BLaER1 treated with 17β-estradiol and CSF1 and Interleukin-3, amounts not matched to agents 10 nM and 100 nM (cell line): Measurements from ENCODE around the gene CSNK2B.

ENCODE experiments used
- H3K27ac ChIP-seq, 11 experiments: shearing (Covaris generic); formaldehyde crosslinking; 2 replicates each; pipeline ENCODE4 v1.8.1; 2022
- H3K27me3 ChIP-seq, 11 experiments: shearing (Covaris generic); formaldehyde crosslinking; 2 replicates each; pipeline ENCODE4 v1.8.1; 2022
- H3K36me3 ChIP-seq, 11 experiments: shearing (Covaris generic); formaldehyde crosslinking; 2 replicates each; pipeline ENCODE4 v1.8.1; 2022
- H3K4me1 ChIP-seq, 10 experiments: shearing (Covaris generic); formaldehyde crosslinking; 2 replicates each; pipeline ENCODE4 v1.8.1; 2022
- H3K4me2 ChIP-seq, 11 experiments: shearing (Covaris generic); formaldehyde crosslinking; 2 replicates each; pipeline ENCODE4 v1.8.1; 2022
- H3K4me3 ChIP-seq, 10 experiments: shearing (Covaris generic); formaldehyde crosslinking; 2 replicates each; pipeline ENCODE4 v1.8.1; 2022
- H3K9ac ChIP-seq, 11 experiments: shearing (Covaris generic); formaldehyde crosslinking; 2 replicates each; pipeline ENCODE4 v1.8.1; 2022
- H3K9me3 ChIP-seq, 11 experiments: shearing (Covaris generic); formaldehyde crosslinking; replicated peaks in 1 of 11; 2 replicates each; pipeline ENCODE4 v1.8.1; 2022
- H4K20me1 ChIP-seq, 11 experiments: shearing (Covaris generic); formaldehyde crosslinking; 2 replicates each; pipeline ENCODE4 v1.8.1; 2022
- Cebpa-rat ChIP-seq, 11 experiments: shearing (Covaris generic); IDR thresholded peaks; 2 replicates each; pipeline ENCODE4 v1.8.1; 2022

Gene CSNK2B

DNA sequence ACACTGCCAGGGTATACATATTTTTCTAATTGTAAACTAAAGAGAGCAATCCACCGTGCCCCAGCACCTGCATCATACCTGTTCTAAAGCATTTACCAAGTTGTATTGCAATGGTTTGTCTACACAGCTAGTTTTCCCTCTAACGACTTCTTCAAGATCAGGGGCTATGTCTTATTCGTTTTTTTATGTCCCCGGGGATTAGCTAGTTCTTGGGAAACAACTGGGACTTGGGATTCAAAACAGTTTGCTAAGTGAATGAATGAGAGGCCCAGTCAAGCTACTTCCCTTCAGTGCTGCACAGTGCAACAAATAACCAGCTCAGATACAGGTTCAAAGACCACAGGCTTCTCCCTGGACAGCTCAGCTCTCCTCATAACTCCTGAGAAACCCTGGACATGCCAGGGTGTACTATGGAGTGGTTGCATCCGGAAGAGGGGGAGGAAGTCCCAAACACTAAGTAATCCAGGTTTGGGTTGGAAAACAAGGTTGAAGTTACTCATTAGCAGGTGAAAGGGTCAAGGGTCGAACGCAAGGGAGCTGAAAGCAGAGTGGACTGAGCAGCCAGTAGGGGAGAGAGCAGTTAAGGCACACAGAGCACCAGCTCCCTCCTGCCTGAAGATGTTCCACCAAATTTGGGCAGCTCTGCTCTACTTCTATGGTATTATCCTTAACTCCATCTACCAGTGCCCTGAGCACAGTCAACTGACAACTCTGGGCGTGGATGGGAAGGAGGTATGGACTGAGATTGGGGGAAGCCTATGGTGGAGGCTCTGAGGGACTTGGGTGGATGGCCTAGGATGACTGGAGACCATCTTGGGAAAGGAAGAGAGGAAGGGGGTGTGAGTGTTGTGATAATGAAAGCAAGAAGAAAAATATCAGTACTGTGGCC is 10.3 kb upstream of the CSNK2B start, which contains the start of gene APOM:
Gene APOM, plus strand, starts transcription at position 546 of the 889 bp plus-strand sequence. Its CDS starts 73 bp downstream, at position 619.
- no peaks in the 10 kb centered on the region for H3K9me3 ChIP-seq
- peaks cover 15 to 36% (median 29%) of the 10 kb centered on the region in 11 experiments; a peak in 17 of 22 replicates for H4K20me1 ChIP-seq
- H3K27me3 ChIP-seq: no peaks in the 10 kb centered on the region
- peak within 1 kb of the TSS in 2 of 11 experiments; percentile 2 to 28; a peak in 2 of 22 replicates for H3K9ac ChIP-seq
- H3K36me3 ChIP-seq: peaks cover 14 to 49% (median 29%) of the 10 kb centered on the region in 11 experiments; a peak in 21 of 22 replicates
- H3K4me1 ChIP-seq: peaks cover 52 to 73% (median 60%) of the 10 kb centered on the region in 10 experiments
- peak within 1 kb of the TSS in 3 of 11 experiments; percentile 5 to 99 (median 15); a peak in 6 of 22 replicates for H3K4me2 ChIP-seq
- no peak within 1 kb of the TSS for H3K4me3 ChIP-seq
- H3K27ac ChIP-seq: no peak within 1 kb of the TSS
- TF ChIP-seq Cebpa-rat (IDR thresholded peaks at IDR 0.05): no peak

DNA sequence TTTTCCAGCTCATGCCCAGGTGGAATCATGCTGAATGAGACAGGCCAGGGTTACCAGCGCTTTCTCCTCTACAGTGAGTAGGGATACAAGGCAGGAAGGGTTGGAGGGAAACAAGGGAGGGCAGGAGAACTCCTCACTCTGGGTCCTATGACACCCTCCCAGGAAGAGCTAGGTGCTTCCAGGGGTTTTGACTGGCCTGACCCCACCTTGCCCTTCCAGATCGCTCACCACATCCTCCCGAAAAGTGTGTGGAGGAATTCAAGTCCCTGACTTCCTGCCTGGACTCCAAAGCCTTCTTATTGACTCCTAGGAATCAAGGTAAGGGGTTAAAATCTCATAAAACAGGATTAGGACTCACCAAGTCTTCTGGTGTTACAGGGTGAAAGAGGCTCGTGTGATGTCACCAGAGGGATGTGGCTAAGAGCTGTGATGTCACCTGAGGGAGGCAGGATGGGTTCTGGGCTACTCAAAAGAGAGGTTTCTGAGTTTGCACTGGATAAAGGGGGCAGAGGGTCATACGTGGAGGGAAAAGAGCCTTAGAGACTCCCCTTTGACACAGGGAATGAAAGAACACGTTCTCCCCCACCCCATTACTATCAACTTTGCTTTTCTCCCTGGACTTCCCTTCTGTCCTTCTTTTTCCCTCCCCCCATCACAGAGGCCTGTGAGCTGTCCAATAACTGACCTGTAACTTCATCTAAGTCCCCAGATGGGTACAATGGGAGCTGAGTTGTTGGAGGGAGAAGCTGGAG is 8.3 kb upstream of the CSNK2B start:
- H3K4me3 ChIP-seq: peak overlapping the region in 5 of 10 experiments; percentile 75 to 91 (median 81); a peak in 3 of 20 replicates
- no peak for TF ChIP-seq Cebpa-rat (IDR thresholded peaks at IDR 0.05)

DNA sequence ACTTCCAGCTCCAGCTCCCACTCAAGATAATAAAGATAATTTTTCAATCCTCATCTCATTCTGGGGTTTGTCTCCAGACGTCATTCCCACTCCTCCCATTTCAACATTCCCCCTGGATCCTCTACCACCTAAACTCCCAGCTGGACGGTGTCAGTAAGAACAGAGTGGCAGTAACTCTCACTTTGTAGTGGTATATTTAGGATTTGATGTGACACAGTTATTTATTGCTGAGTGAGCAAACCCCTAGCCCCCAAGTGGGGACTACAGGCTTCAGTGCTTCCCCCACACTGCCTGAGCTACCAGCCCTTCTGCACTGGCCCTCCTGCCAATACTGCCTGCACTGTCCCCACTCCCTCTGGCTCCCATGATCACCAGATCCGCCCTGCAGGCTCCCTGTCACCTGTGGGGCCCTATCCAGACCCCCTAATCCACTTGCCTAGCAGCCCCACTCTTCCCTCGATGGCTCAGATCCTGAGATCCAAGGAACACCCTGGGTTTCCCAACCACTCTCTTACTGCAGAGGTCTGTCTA is 7.7 kb upstream of the CSNK2B start:
- Histone ChIP-seq H3K36me3 (peaks cover 18 to 59% (median 32%) of the 10 kb centered on the region in 11 experiments; a peak in 20 of 22 replicates), H3K9ac (peak overlapping the region in 10 of 11 experiments; percentile 85 to 95 (median 91); a peak in 18 of 22 replicates), H3K4me1 (peaks cover 64 to 85% (median 72%) of the 10 kb centered on the region in 10 experiments), H3K4me2 (peak overlapping the region; percentile 96 to 100 (median 99)), H4K20me1 (peaks cover 5 to 35% (median 20%) of the 10 kb centered on the region in 11 experiments; a peak in 14 of 22 replicates), H3K4me3 (peak overlapping the region in 8 of 10 experiments; percentile 75 to 91 (median 80); a peak in 13 of 20 replicates), H3K27me3 (no peaks in the 10 kb centered on the region), H3K27ac (peak overlapping the region in 3 of 11 experiments; percentile 19 to 87 (median 32); a peak in 4 of 22 replicates), H3K9me3 (no peaks in the 10 kb centered on the region)
- TF ChIP-seq Cebpa-rat (IDR thresholded peaks at IDR 0.05): no peak

More for the DNA sequence above, 8.3 kb upstream of the CSNK2B start:
- Histone ChIP-seq H4K20me1 (peaks cover 5 to 35% (median 20%) of the 10 kb centered on the region in 11 experiments; a peak in 14 of 22 replicates), H3K27ac (peak overlapping the region in 2 of 11 experiments; percentile 1 to 32; a peak in 2 of 22 replicates), H3K9ac (peak overlapping the region in 7 of 11 experiments; percentile 85 to 95 (median 91); a peak in 11 of 22 replicates), H3K4me2 (peak overlapping the region; percentile 96 to 100 (median 99)), H3K9me3 (no peaks in the 10 kb centered on the region), H3K36me3 (peaks cover 18 to 53% (median 32%) of the 10 kb centered on the region in 11 experiments; a peak in 20 of 22 replicates), H3K27me3 (no peaks in the 10 kb centered on the region), H3K4me1 (peaks cover 60 to 81% (median 68%) of the 10 kb centered on the region in 10 experiments)

DNA sequence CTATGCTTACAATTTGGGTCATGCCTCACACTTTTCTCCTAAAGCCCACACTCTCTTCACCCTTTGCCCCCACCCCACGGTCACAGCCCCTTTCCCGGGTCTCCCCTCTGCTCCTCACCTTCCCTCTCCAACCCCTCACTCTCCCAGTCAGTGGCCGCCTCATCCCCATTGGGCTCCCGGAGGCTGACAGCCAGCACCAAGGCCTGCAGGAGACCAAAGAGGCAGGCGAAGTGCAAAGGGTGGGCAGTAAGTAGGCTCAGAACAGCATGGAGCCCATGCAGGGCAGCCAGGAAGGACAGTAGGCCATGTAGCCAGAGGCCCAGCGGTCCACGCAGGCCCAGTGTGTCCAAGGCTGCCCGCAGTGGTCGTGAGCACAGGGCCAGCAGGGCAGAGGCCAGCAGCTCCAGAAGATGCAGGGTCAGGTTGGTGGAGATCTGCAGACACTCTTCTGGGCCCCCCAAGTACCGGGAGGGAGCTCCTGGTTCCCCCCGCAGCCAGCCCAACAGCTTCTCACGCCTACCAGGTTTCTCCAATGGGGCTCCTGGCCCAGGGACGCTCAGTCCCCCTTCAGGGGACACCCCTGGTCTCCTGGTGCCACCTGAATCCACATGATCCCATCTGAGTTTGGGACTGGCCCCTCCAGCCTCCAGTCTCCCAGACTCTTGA is 6.8 kb upstream of the CSNK2B start:
- H3K4me1 ChIP-seq: peaks cover 67 to 86% (median 73%) of the 10 kb centered on the region in 10 experiments
- no peak for TF ChIP-seq Cebpa-rat (IDR thresholded peaks at IDR 0.05)
- H3K9me3 ChIP-seq: no peaks in the 10 kb centered on the region
- no peaks in the 10 kb centered on the region for H3K27me3 ChIP-seq
- peak overlapping the region in 10 of 11 experiments; percentile 75 to 94 (median 87); a peak in 17 of 22 replicates for H3K27ac ChIP-seq
- H4K20me1 ChIP-seq: peaks cover 5 to 35% (median 20%) of the 10 kb centered on the region in 11 experiments; a peak in 14 of 22 replicates
- H3K9ac ChIP-seq: peak overlapping the region; percentile 84 to 95 (median 91)
- H3K4me2 ChIP-seq: peak overlapping the region; percentile 96 to 100 (median 99)
- H3K4me3 ChIP-seq: peak overlapping the region; percentile 72 to 91 (median 80)
- H3K36me3 ChIP-seq: peaks cover 18 to 66% (median 34%) of the 10 kb centered on the region in 11 experiments; a peak in 20 of 22 replicates

DNA sequence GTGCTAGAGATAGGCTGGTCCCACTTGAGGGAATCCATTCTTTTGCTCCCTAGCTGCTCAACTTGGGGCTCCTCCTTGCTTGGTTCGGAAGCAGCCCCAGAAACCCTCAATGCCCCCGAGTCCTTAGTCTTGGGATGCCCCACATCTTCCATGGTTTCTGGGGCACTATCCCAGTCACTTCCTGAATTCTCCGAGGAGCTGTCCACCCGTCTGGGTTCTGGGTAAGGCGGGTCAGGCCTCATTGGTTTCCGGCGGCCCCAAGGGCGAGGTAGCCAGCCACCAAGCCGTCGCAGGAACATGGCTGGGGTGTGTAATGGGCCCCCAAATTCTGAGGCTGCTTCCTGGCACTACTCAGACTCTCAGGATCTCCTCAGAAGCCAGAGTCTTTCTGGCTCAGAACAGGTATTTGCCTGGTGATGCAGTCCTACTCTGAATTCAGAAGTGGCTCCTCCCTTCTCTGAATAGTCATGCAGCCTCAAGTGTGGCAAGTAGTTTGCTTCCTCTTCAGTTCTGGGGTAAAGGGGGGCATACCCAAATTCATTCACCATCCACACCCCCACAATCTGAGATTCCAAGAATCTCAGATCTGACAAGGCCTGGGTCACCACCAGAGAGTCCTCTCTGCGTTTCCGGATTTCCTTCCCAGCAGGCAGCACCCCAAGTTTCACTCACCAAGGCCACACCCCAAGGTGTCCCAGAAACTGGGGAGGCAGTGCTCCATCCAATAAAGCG is 6.1 kb upstream of the CSNK2B start:
- peaks cover 5 to 35% (median 20%) of the 10 kb centered on the region in 11 experiments; a peak in 14 of 22 replicates for H4K20me1 ChIP-seq
- H3K36me3 ChIP-seq: peaks cover 18 to 62% (median 34%) of the 10 kb centered on the region in 11 experiments; a peak in 20 of 22 replicates
- H3K9ac ChIP-seq: peak overlapping the region; percentile 84 to 95 (median 91)
- H3K4me3 ChIP-seq: peak overlapping the region; percentile 72 to 91 (median 80)
- H3K4me2 ChIP-seq: peak overlapping the region; percentile 96 to 100 (median 99)
- no peaks in the 10 kb centered on the region for H3K9me3 ChIP-seq
- H3K4me1 ChIP-seq: peaks cover 65 to 80% (median 73%) of the 10 kb centered on the region in 10 experiments
- H3K27ac ChIP-seq: peak overlapping the region; percentile 75 to 94 (median 87)
- no peaks in the 10 kb centered on the region for H3K27me3 ChIP-seq
- no peak for TF ChIP-seq Cebpa-rat (IDR thresholded peaks at IDR 0.05)

DNA sequence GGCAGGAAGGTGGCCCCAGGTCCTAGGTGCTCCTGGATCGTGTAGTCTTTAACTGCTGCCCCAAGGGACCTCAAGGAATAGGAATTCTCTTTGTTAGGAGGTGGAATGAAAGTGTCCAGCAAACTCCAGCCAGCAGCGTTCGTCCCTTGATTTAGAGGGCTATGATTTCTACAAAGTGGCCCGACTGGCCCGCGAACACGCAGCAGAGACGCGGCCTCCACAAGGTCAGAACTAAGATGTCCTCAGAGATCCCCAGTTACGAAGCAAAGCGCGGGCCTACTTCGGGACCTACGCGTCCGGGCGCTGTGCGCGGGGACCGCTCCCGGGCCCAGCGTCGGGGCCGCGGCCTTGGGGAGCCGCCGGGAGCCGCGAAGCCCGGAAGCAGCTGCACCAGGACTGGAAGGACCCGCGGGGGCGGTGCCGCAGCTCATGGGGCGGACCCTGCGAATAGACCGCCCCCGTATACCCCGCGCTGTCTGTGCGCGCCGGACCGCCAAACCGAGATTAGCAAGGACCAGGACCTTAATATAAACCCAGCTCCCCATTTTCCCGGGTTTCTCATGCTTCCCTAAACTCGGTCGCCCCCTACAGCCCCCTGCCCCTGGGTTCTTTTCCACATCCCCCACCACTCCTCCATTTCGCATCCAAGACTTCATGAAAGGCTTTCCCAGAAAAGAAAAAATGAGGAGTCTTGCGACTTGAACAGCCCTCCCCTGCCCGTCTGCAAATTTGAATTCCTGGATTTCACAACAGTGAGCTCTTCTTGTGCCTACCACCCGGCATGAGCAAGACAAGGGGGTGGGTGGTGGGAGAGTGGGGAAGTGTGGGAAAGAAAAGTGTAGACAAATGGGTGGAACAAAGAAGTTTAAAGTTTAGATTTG is 5.3 kb upstream of the CSNK2B start, which contains the start of gene C6orf47:
Gene C6orf47, minus strand, starts transcription at position 398 of the 881 bp plus-strand sequence. CDS start 831 bp downstream, outside the sequence.
- H3K9me3 ChIP-seq: no peaks in the 10 kb centered on the region
- no peaks in the 10 kb centered on the region for H3K27me3 ChIP-seq
- peaks cover 64 to 75% (median 70%) of the 10 kb centered on the region in 10 experiments for H3K4me1 ChIP-seq
- TF ChIP-seq Cebpa-rat (IDR thresholded peaks at IDR 0.05): peak in 1 of 11 experiments; percentile 60; a peak in 2 of 22 replicates
- H3K36me3 ChIP-seq: peaks cover 18 to 56% (median 34%) of the 10 kb centered on the region in 11 experiments; a peak in 20 of 22 replicates
- H3K27ac ChIP-seq: peak within 1 kb of the TSS; percentile 75 to 94 (median 87)
- H3K4me3 ChIP-seq: peak within 1 kb of the TSS; percentile 72 to 91 (median 80)
- peak within 1 kb of the TSS; percentile 84 to 95 (median 91) for H3K9ac ChIP-seq
- H4K20me1 ChIP-seq: peaks cover 5 to 35% (median 20%) of the 10 kb centered on the region in 11 experiments; a peak in 14 of 22 replicates
- peak within 1 kb of the TSS; percentile 96 to 100 (median 99) for H3K4me2 ChIP-seq
